B cell (primary cell): ENCODE results near the gene SASH1.

Experiments
- EZH2 ChIP-seq: IDR thresholded peaks from 2 replicates; pipeline ENCODE4 v1.6.1; 2012; ENCODE audit warnings: borderline replicate concordance, low read depth, mild to moderate bottlenecking, moderate library complexity, low read length; ENCODE audit not compliant: insufficient read depth, poor library complexity, severe bottlenecking
- TF ChIP-seq, protein P1 (sequence below): fragments of 200-600 bp; IDR thresholded peaks from one replicate; pipeline ENCODE4 v1.8.0; 2022; ENCODE audit warnings: antibody characterized with exemption, mild to moderate bottlenecking

- TF ChIP-seq EZH2 = no peak
- TF ChIP-seq, protein P1, sequence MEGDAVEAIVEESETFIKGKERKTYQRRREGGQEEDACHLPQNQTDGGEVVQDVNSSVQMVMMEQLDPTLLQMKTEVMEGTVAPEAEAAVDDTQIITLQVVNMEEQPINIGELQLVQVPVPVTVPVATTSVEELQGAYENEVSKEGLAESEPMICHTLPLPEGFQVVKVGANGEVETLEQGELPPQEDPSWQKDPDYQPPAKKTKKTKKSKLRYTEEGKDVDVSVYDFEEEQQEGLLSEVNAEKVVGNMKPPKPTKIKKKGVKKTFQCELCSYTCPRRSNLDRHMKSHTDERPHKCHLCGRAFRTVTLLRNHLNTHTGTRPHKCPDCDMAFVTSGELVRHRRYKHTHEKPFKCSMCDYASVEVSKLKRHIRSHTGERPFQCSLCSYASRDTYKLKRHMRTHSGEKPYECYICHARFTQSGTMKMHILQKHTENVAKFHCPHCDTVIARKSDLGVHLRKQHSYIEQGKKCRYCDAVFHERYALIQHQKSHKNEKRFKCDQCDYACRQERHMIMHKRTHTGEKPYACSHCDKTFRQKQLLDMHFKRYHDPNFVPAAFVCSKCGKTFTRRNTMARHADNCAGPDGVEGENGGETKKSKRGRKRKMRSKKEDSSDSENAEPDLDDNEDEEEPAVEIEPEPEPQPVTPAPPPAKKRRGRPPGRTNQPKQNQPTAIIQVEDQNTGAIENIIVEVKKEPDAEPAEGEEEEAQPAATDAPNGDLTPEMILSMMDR = no peak
These were observed 157.8 kb downstream of the SASH1 start for GRCh38 chr6:148500402-148500801.
